Measurements from ENCODE around the gene ANKRD12. TPM values are rescaled to one million over a fixed set of nuclear protein-coding genes. Genes with fewer than 3 reads are reported as not detected.
"Not testable (repeated sequence)": the region's sequence is repeated elsewhere in the genome, so short reads cannot be mapped to it uniquely, and the experiment has no call there.

ANKRD12 gene
- total RNA-seq, 2 experiments from 2014 or later = 65.9 to 66.5 TPM

DNA sequence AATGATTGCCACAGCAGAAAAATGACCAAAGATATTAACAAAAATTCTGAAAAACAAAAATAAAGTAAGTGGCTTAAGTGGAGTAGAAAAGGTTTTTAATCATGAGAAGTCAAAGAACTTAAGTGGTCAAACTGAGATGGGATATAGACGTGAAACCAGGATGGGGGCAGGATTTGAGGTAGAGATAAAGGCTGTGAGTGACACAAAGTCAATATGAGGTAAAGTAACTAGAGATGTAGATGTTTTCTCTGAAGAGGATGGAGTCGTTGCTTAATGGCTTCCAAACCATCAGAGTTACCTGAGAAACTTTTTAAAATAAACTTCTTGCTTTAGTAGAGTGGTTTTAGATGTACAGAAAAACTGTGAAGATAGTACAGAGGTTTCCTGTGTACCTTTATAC, 21.2 kb downstream of the ANKRD12 start:
- Histone ChIP-seq H3K4me1 (ENCODE audit: insufficient read depth, low read length, poor library complexity, severe bottlenecking) (no peaks in the 10 kb centered on the region), H3K9me2 (ENCODE audit: insufficient read depth, low read length) (no peaks in the 10 kb centered on the region), H2AFZ (ENCODE audit: low read length) (no peak overlapping the region), H4K20me1 (ENCODE audit: insufficient read depth, low read length) (peaks cover 4% of the 10 kb centered on the region; the same call in 1 of the 2 replicates), H3K79me2 (ENCODE audit: insufficient read depth, low read depth, low read length) (peaks cover 92% of the 10 kb centered on the region), H3K36me3 (ENCODE audit: insufficient read depth, low read length) (peaks cover 30% of the 10 kb centered on the region), H3K4me2 (ENCODE audit: low read length) (no peak overlapping the region), H3K4me3 (ENCODE audit: low read depth, low read length, poor library complexity, severe bottlenecking) (no peak overlapping the region), H3K27ac (ENCODE audit: low read depth, low read length, poor library complexity, severe bottlenecking) (no peak overlapping the region), H3K9me3 (ENCODE audit: low read length) (peaks cover 16% of the 10 kb centered on the region; the same call in 1 of the 2 replicates)
- ChIA-PET CTCF (ENCODE audit: unreplicated experiment) (no interaction called here), POLR2A (interaction anchor here (1.6 kb wide), 1 partner anchor 22 kb away, joined by 4 read pairs; no protein-coding TSS in a partner anchor)
- TF ChIP-seq EZH2phosphoT487 (IDR thresholded peaks at IDR 0.05; ENCODE audit: borderline replicate concordance, low read depth, low read length) (no peak), CTCF (conservative IDR thresholded peaks at IDR 0.05; ENCODE audit: low read length) (no peak)
- DNase-seq (ENCODE audit: low spot score) = no peak
- BruUV-seq (replicated peaks) = no TSS peak
- intact Hi-C loops (cut with micrococcal nuclease; ENCODE audit: unreplicated experiment) = no loop called here

DNA sequence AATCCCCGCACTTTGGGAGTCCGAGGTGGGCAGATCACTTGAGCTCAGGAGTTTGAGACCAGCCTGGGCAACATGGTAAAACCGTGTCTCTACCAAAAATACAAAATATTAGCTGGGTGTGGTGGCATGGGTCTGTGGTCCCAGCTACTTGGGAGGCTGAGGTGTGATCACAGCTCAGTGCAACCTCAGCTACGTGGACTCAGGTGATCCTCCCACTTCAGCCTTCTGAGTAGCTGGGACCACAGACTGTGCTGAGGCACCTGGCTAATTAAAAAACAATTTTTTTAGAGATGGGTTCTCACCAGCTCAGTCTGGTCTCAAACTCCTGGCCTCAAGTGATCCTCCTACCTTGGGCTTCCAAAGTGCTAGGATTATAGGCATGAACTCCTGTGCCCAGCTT, 23.4 kb downstream of the ANKRD12 start:
- peaks cover 4% of the 10 kb centered on the region; the same call in 1 of the 2 replicates for H4K20me1 ChIP-seq (ENCODE audit: insufficient read depth, low read length)
- no TSS peak for BruUV-seq (replicated peaks)

GRCh38 chr18:9162663-9163062, 26.1 kb downstream of the ANKRD12 start:
- intact Hi-C loops (cut with micrococcal nuclease; ENCODE audit: unreplicated experiment); H3K27ac ChIP-seq (ENCODE audit: low read depth, low read length, poor library complexity, severe bottlenecking); H2AFZ ChIP-seq (ENCODE audit: low read length); H3K4me2 ChIP-seq (ENCODE audit: low read length); DNase-seq (ENCODE audit: low spot score); BruUV-seq (replicated peaks); H3K4me3 ChIP-seq (ENCODE audit: low read depth, low read length, poor library complexity, severe bottlenecking); H4K20me1 ChIP-seq (ENCODE audit: insufficient read depth, low read length); H3K9me2 ChIP-seq (ENCODE audit: insufficient read depth, low read length); H3K4me1 ChIP-seq (ENCODE audit: insufficient read depth, low read length, poor library complexity, severe bottlenecking): not testable (repeated sequence)
- Histone ChIP-seq H3K79me2 (ENCODE audit: insufficient read depth, low read depth, low read length) (peaks cover 73% of the 10 kb centered on the region), H3K36me3 (ENCODE audit: insufficient read depth, low read length) (peaks cover 31% of the 10 kb centered on the region), H3K9me3 (ENCODE audit: low read length) (peaks cover 41% of the 10 kb centered on the region; the same call in 1 of the 2 replicates)
- ChIA-PET CTCF (ENCODE audit: unreplicated experiment) (interaction anchor here (0.6 to 0.9 kb wide), 2 partner anchors 331 to 577 kb away, joined by 3 to 8 read pairs; no protein-coding TSS in a partner anchor), POLR2A (interaction anchor here (1.2 kb wide), 1 partner anchor 79 kb away, joined by 5 read pairs; no protein-coding TSS in a partner anchor)

More for the DNA sequence above, 23.4 kb downstream of the ANKRD12 start:
- Histone ChIP-seq H2AFZ (ENCODE audit: low read length) (no peak overlapping the region), H3K9me3 (ENCODE audit: low read length) (peaks cover 37% of the 10 kb centered on the region; the same call in 1 of the 2 replicates), H3K4me2 (ENCODE audit: low read length) (no peak overlapping the region), H3K4me1 (ENCODE audit: insufficient read depth, low read length, poor library complexity, severe bottlenecking) (no peaks in the 10 kb centered on the region), H3K27ac (ENCODE audit: low read depth, low read length, poor library complexity, severe bottlenecking) (no peak overlapping the region), H3K4me3 (ENCODE audit: low read depth, low read length, poor library complexity, severe bottlenecking) (no peak overlapping the region), H3K36me3 (ENCODE audit: insufficient read depth, low read length) (peaks cover 27% of the 10 kb centered on the region), H3K79me2 (ENCODE audit: insufficient read depth, low read depth, low read length) (peaks cover 92% of the 10 kb centered on the region), H3K9me2 (ENCODE audit: insufficient read depth, low read length) (no peaks in the 10 kb centered on the region)
- POLR2A ChIA-PET = interaction anchor here (1.1 to 2.9 kb wide), 4 partner anchors 9 to 80 kb away, joined by 3 to 12 read pairs (median 4); no protein-coding TSS in a partner anchor
- DNase-seq (ENCODE audit: low spot score) = no peak
- TF ChIP-seq CTCF (conservative IDR thresholded peaks at IDR 0.05; ENCODE audit: low read length) (no peak), EZH2phosphoT487 (IDR thresholded peaks at IDR 0.05; ENCODE audit: borderline replicate concordance, low read depth, low read length) (no peak)
- intact Hi-C loops (cut with micrococcal nuclease; ENCODE audit: unreplicated experiment) = no loop called here
- CTCF ChIA-PET (ENCODE audit: unreplicated experiment) = interaction anchor here (0.6 kb wide), 1 partner anchor 102 kb away, joined by 3 read pairs; no protein-coding TSS in a partner anchor

GRCh38 chr18:9164149-9164548, 27.6 kb downstream of the ANKRD12 start:
- H3K4me1 ChIP-seq (ENCODE audit: insufficient read depth, low read length, poor library complexity, severe bottlenecking); H2AFZ ChIP-seq (ENCODE audit: low read length); H4K20me1 ChIP-seq (ENCODE audit: insufficient read depth, low read length); DNase-seq (ENCODE audit: low spot score); H3K4me3 ChIP-seq (ENCODE audit: low read depth, low read length, poor library complexity, severe bottlenecking); POLR2A ChIA-PET; intact Hi-C loops (cut with micrococcal nuclease; ENCODE audit: unreplicated experiment); H3K4me2 ChIP-seq (ENCODE audit: low read length); CTCF ChIA-PET (ENCODE audit: unreplicated experiment); H3K9me2 ChIP-seq (ENCODE audit: insufficient read depth, low read length); BruUV-seq (replicated peaks); H3K27ac ChIP-seq (ENCODE audit: low read depth, low read length, poor library complexity, severe bottlenecking): not testable (repeated sequence)
- Histone ChIP-seq H3K79me2 (ENCODE audit: insufficient read depth, low read depth, low read length) (peaks cover 58% of the 10 kb centered on the region), H3K9me3 (ENCODE audit: low read length) (peaks cover 41% of the 10 kb centered on the region; the same call in 1 of the 2 replicates), H3K36me3 (ENCODE audit: insufficient read depth, low read length) (peaks cover 24% of the 10 kb centered on the region)

DNA sequence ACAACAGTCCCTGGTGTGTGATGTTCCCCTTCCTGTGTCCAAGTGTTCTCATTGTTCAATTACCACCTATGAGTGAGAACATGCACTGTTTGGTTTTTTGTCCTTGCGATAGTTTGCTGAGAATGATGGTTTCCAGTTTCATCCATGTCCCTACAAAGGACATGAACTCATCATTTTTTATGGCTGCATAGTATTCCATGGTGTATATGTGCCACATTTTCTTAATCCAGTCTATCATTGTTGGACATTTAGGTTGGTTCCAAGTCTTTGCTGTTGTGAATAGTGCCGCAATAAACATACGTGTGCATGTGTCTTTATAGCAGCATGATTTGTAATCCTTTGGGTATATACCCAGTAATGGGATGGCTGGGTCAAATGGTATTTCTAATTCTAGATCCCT, 29.3 kb downstream of the ANKRD12 start:
- H3K4me3 ChIP-seq (ENCODE audit: low read depth, low read length, poor library complexity, severe bottlenecking); POLR2A ChIA-PET; BruUV-seq (replicated peaks); intact Hi-C loops (cut with micrococcal nuclease; ENCODE audit: unreplicated experiment); H4K20me1 ChIP-seq (ENCODE audit: insufficient read depth, low read length); H3K9me2 ChIP-seq (ENCODE audit: insufficient read depth, low read length); CTCF ChIA-PET (ENCODE audit: unreplicated experiment); DNase-seq (ENCODE audit: low spot score); H3K4me2 ChIP-seq (ENCODE audit: low read length); H2AFZ ChIP-seq (ENCODE audit: low read length); H3K4me1 ChIP-seq (ENCODE audit: insufficient read depth, low read length, poor library complexity, severe bottlenecking); H3K27ac ChIP-seq (ENCODE audit: low read depth, low read length, poor library complexity, severe bottlenecking): not testable (repeated sequence)
- H3K79me2 ChIP-seq (ENCODE audit: insufficient read depth, low read depth, low read length) = peaks cover 49% of the 10 kb centered on the region
- peaks cover 14% of the 10 kb centered on the region for H3K36me3 ChIP-seq (ENCODE audit: insufficient read depth, low read length)
- H3K9me3 ChIP-seq (ENCODE audit: low read length) = peaks cover 36% of the 10 kb centered on the region; the same call in 1 of the 2 replicates
